PC-3 (cell line): ENCODE results near the gene CTBP2. TPM values are rescaled to one million over a fixed set of nuclear protein-coding genes. Genes with fewer than 3 reads are reported as not detected.

Source experiments
- ATAC-seq: fragments of 200-7000 bp; cut with Tn5 transposase; 2 replicates; pipeline ENCODE4 v1.9.1; 2020; ENCODE audit warnings: mild to moderate bottlenecking, moderate library complexity
- BruUV-seq: library from RNA; stranded (reverse); fragments of 400-500 nt; replicated peaks from 2 replicates; lab custom pipeline; 2021; lab: Mats Ljungman, UMichigan
- CTCF ChIA-PET: fragments of 300-600 bp; sonication (Branson Sonifier 250); formaldehyde crosslinking; loops from one replicate; lab custom pipeline; 2022; ENCODE audit warnings: antibody characterized with exemption; lab: Charles Lee
- POLR2A ChIA-PET: fragments of 300-600 bp; sonication (Branson Sonifier 250); formaldehyde crosslinking; loops from one replicate; lab custom pipeline; 2022; ENCODE audit warnings: antibody characterized with exemption; ENCODE audit not compliant: unreplicated experiment; lab: Charles Lee
- DNase-seq: peaks from one replicate; pipeline ENCODE4 v3.0.0-alpha.2; 2015
- H2AFZ ChIP-seq: fragments of 300-600 bp; sonication (generic); 2 replicates; pipeline ENCODE4 v1.6.0; 2016; ENCODE audit warnings: antibody characterized with exemption, low read length
- H3F3A ChIP-seq: fragments of 300-600 bp; sonication (generic); one replicate; pipeline ENCODE4 v1.6.0; 2017; ENCODE audit warnings: antibody characterized with exemption, low read length, control low read depth, mild to moderate bottlenecking; ENCODE audit not compliant: unreplicated experiment
- H3K27ac ChIP-seq: fragments of 300-600 bp; sonication (generic); 2 replicates; pipeline ENCODE4 v1.5.1; 2016; ENCODE audit warnings: mild to moderate bottlenecking, low read length
- H3K27me3 ChIP-seq: fragments of 300-600 bp; sonication (generic); 2 replicates; pipeline ENCODE4 v1.6.1; 2016; ENCODE audit warnings: low read length, mixed read lengths
- H3K36me3 ChIP-seq: fragments of 300-600 bp; sonication (generic); 2 replicates; pipeline ENCODE4 v1.6.1; 2016; ENCODE audit warnings: low read depth, mixed run types, low read length, mixed read lengths
- H3K4me1 ChIP-seq: fragments of 300-600 bp; sonication (generic); 2 replicates; pipeline ENCODE4 v1.5.1; 2016; ENCODE audit warnings: low read length; ENCODE audit not compliant: insufficient read depth
- H3K4me2 ChIP-seq: fragments of 300-600 bp; sonication (generic); 2 replicates; pipeline ENCODE4 v1.6.0; 2016; ENCODE audit warnings: low read length
- H3K4me3 ChIP-seq: fragments of 300-600 bp; sonication (generic); 2 replicates; pipeline ENCODE4 v1.5.1; 2016; ENCODE audit warnings: mild to moderate bottlenecking, low read length, mixed read lengths
- H3K79me2 ChIP-seq: fragments of 300-600 bp; sonication (generic); 2 replicates; pipeline ENCODE4 v1.6.1; 2017; ENCODE audit warnings: low read length, mixed read lengths
- H3K9ac ChIP-seq: fragments of 300-600 bp; sonication (generic); 2 replicates; pipeline ENCODE4 v1.6.0; 2016; ENCODE audit warnings: mild to moderate bottlenecking, low read length
- H3K9me2 ChIP-seq: fragments of 300-600 bp; sonication (generic); replicated peaks from 2 replicates; pipeline ENCODE4 v1.6.1; 2016; ENCODE audit warnings: mixed run types, low read length, mixed read lengths
- H3K9me3 ChIP-seq: fragments of 300-600 bp; sonication (generic); 2 replicates; pipeline ENCODE4 v1.6.1; 2016; ENCODE audit warnings: low read length, mixed read lengths
- H4K20me1 ChIP-seq: fragments of 300-600 bp; sonication (generic); 2 replicates; pipeline ENCODE4 v1.6.1; 2016; ENCODE audit warnings: low read length, mixed read lengths
- EZH2 ChIP-seq: fragments of 300-600 bp; sonication (generic); IDR thresholded peaks from one replicate; pipeline ENCODE4 v1.6.1; 2017; ENCODE audit warnings: antibody characterized with exemption, mild to moderate bottlenecking, low read length; ENCODE audit not compliant: unreplicated experiment
- EZH2phosphoT487 ChIP-seq: fragments of 300-600 bp; sonication (generic); IDR thresholded peaks from 2 replicates; pipeline ENCODE4 v1.6.1; 2018; ENCODE audit warnings: mild to moderate bottlenecking, antibody characterized with exemption, low read length, borderline replicate concordance
- intact Hi-C: fragments of 100-400 bp; cut with micrococcal nuclease; formaldehyde crosslinking; loops from 2 replicates; pipeline ENCODE4 v1.9.0; 2023
- total RNA-seq: library from RNA; depleted of rRNA; stranded (reverse); fragments of >200 nt; gene quantifications from 2 replicates; pipeline ENCODE4 v1.2.3, GENCODE V29; 2014
- TF ChIP-seq, protein P1 (sequence below): fragments of 300-600 bp; sonication (generic); conservative IDR thresholded peaks from 2 replicates; pipeline ENCODE4 v1.5.1; 2017; ENCODE audit warnings: antibody characterized with exemption, low read depth, mild to moderate bottlenecking, low read length

CTBP2 gene
- total RNA-seq, 1 experiment from 2014 or later = 78.9 TPM

DNA sequence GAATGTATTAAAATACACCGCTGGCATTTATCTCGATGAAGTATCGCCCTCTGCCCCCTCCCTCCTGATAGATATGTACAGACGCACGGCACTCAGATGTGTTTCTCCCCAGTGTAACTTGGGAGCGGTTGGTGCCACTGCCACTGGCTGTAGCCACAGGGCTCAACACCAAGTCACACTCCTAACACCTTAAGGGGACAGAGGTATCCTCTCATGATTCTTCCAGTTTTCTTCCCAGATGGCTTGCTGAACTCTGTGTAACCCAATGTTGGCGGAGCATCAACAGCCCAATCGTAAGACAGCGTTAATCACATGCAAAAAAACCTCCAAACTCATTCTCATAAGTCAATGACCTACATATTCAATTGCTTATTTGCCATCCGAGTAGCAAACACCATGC, 35.5 kb downstream of the CTBP2 start:
- DNase-seq (no peak), ATAC-seq (no peak)
- TF ChIP-seq, protein P1, sequence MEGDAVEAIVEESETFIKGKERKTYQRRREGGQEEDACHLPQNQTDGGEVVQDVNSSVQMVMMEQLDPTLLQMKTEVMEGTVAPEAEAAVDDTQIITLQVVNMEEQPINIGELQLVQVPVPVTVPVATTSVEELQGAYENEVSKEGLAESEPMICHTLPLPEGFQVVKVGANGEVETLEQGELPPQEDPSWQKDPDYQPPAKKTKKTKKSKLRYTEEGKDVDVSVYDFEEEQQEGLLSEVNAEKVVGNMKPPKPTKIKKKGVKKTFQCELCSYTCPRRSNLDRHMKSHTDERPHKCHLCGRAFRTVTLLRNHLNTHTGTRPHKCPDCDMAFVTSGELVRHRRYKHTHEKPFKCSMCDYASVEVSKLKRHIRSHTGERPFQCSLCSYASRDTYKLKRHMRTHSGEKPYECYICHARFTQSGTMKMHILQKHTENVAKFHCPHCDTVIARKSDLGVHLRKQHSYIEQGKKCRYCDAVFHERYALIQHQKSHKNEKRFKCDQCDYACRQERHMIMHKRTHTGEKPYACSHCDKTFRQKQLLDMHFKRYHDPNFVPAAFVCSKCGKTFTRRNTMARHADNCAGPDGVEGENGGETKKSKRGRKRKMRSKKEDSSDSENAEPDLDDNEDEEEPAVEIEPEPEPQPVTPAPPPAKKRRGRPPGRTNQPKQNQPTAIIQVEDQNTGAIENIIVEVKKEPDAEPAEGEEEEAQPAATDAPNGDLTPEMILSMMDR = no peak
- Histone ChIP-seq H3K27me3 (no peaks in the 10 kb centered on the region), H3K9me3 (no peaks in the 10 kb centered on the region), H3K9ac (no peak overlapping the region), H3K27ac (peak overlapping the region; percentile 96), H4K20me1 (no peaks in the 10 kb centered on the region), H3K9me2 (no peaks in the 10 kb centered on the region), H3K4me2 (no peak overlapping the region), H2AFZ (no peak overlapping the region), H3K4me3 (no peak overlapping the region), H3K79me2 (peaks cover 97% of the 10 kb centered on the region), H3K4me1 (peaks cover 38% of the 10 kb centered on the region), H3F3A (no peaks in the 10 kb centered on the region), H3K36me3 (peaks cover 22% of the 10 kb centered on the region)
- BruUV-seq = no TSS peak
- POLR2A ChIA-PET = no interaction called here
- intact Hi-C loops = loop anchor here (5.0 kb wide), 1 partner anchor 32 kb away; no protein-coding TSS in a partner anchor
- CTCF ChIA-PET = no interaction called here

DNA sequence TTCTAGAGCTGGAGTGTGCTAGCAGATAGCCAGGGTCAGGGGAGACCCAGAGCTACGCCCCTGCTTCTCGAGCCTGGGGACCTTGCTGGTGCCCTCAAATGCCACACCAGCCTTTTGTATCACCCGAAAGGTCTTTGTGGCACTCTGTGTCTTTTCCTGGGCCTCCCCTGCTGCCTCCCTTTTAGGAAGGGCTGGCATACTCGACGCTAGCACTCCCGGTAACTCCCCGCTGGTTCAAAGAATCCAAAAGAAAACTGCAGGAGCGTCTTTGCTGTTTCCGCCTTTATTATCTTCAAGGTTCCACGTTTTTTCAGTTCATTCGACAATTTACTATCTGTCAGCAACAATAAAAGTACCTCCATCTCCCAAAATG, 36.3 kb downstream of the CTBP2 start:
- intact Hi-C loops = loop anchor here (5.0 kb wide), 1 partner anchor 33 kb away; no protein-coding TSS in a partner anchor
- peaks cover 98% of the 10 kb centered on the region for H3K79me2 ChIP-seq
- H3K4me3 ChIP-seq = peak overlapping the region; percentile 38; the same call in 1 of the 2 replicates
- peaks cover 17% of the 10 kb centered on the region for H3K36me3 ChIP-seq
- no peaks in the 10 kb centered on the region for H3K27me3 ChIP-seq
- ATAC-seq (no peak), DNase-seq (no peak)
- no peaks in the 10 kb centered on the region for H3F3A ChIP-seq
- CTCF ChIA-PET = no interaction called here
- H3K9me3 ChIP-seq = no peaks in the 10 kb centered on the region
- peak overlapping the region; percentile 51 for H3K4me2 ChIP-seq
- H3K27ac ChIP-seq = peak overlapping the region; percentile 96
- H3K4me1 ChIP-seq = peaks cover 38% of the 10 kb centered on the region
- peak overlapping the region; percentile 78 for H3K9ac ChIP-seq
- no peaks in the 10 kb centered on the region for H3K9me2 ChIP-seq
- TF ChIP-seq EZH2 (no peak), EZH2phosphoT487 (no peak)
- TF ChIP-seq, protein P1 = no peak
- no peak overlapping the region for H2AFZ ChIP-seq
- H4K20me1 ChIP-seq = no peaks in the 10 kb centered on the region
- TSS peak; percentile 90 for BruUV-seq
- POLR2A ChIA-PET = interaction anchor here (0.5 kb wide), 1 partner anchor 33 kb away, joined by 10 read pairs; no protein-coding TSS in a partner anchor

DNA sequence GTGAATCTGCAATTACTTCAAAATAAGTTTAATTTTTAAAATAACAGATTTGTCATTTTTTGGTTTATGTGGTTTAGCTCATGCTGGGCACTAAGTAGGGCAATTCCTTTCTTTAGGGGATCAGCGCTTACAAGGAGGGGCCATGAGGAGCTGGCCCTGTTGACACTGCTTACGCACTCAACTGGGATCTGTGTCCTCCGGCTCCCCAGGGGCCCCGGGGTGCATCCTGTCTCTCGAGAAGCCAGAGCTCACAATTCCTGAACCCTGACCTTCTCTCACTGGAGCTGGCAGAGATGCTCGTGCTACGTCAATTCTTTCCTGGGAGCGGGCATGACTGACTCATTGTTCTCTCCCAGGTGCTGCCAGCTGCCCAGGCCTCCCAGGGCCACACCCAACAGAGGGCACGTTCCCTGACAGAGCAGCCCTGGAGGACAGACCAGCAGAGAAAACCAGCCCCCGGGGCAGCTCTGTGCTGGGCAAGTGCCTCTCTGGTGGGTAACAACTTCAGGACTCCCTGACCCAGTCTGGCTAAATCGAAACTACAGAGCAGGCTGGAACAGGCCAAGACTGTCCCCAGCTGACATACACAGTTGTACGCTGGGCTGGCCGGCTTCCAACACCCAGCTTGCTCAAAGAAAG, 36.8 kb downstream of the CTBP2 start:
- Histone ChIP-seq H3K9me2 (no peaks in the 10 kb centered on the region), H3K79me2 (peaks cover 98% of the 10 kb centered on the region), H3K4me3 (peak overlapping the region; percentile 38; the same call in 1 of the 2 replicates), H3K27me3 (no peaks in the 10 kb centered on the region), H3K36me3 (peaks cover 17% of the 10 kb centered on the region), H3K9ac (peak overlapping the region; percentile 78), H4K20me1 (no peaks in the 10 kb centered on the region), H3K4me2 (peak overlapping the region; percentile 51), H3K27ac (peak overlapping the region; percentile 96), H3K4me1 (peaks cover 38% of the 10 kb centered on the region), H2AFZ (no peak overlapping the region), H3K9me3 (no peaks in the 10 kb centered on the region), H3F3A (no peaks in the 10 kb centered on the region)
- intact Hi-C loops = loop anchor here (5.0 kb wide), 1 partner anchor 34 kb away; no protein-coding TSS in a partner anchor
- ATAC-seq (peak; percentile 96), DNase-seq (peak; percentile 93)
- TF ChIP-seq EZH2 = no peak
- BruUV-seq = no TSS peak
- CTCF ChIA-PET = no interaction called here
- POLR2A ChIA-PET = interaction anchor here (0.5 kb wide), 1 partner anchor 33 kb away, joined by 10 read pairs; no protein-coding TSS in a partner anchor
